ENCODE results near the gene ZNF143.
"Not testable (repeated sequence)": the region's sequence is repeated elsewhere in the genome, so short reads cannot be mapped to it uniquely, and the experiment has no call there.

The ZNF143 gene

DNA sequence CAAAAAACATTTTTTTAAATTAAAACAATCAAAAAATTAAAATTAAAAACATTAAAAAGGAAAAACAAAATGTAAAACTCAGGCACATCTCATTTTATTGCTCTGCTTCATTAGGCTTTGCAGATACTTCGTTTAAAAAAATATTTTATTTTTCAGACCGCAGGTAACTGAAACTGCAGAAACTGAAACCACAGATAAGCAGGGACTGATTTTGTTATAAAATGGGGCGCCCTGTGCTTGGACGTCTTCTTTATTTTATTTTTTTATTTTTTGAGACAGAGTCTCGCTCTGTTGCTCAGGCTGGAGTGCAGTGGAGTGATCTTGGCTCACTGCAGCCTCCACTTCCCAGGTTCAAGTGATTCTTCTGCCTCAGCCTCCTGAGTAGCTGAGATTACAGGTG, 88.4 kb downstream of the ZNF143 start:
- DNase-seq (ENCODE audit: low read depth in 3 of 3) = not testable (repeated sequence)

DNA sequence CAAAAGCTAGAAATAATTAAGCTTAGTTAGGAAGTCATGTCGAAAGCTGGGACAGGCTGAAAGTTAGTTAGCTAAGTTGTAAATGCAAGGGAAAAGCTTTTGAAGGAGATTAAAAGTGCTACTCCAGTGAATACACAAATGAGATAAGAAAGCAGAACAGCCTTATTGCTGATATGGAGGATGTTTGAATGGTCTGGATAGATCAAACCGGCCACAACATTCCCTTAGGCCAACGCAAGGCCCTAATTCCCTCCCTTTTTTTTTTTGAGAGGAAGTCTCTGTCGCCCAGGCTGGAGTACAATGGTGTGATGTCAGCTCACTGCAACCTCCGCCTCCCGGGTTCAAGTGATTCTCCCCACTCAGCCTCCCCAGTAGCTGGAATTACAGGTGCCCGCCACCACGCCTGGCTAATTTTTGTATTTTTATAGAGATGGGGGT, 89.4 kb downstream of the ZNF143 start:
- no peak for DNase-seq (ENCODE audit: low read depth in 3 of 3)

DNA sequence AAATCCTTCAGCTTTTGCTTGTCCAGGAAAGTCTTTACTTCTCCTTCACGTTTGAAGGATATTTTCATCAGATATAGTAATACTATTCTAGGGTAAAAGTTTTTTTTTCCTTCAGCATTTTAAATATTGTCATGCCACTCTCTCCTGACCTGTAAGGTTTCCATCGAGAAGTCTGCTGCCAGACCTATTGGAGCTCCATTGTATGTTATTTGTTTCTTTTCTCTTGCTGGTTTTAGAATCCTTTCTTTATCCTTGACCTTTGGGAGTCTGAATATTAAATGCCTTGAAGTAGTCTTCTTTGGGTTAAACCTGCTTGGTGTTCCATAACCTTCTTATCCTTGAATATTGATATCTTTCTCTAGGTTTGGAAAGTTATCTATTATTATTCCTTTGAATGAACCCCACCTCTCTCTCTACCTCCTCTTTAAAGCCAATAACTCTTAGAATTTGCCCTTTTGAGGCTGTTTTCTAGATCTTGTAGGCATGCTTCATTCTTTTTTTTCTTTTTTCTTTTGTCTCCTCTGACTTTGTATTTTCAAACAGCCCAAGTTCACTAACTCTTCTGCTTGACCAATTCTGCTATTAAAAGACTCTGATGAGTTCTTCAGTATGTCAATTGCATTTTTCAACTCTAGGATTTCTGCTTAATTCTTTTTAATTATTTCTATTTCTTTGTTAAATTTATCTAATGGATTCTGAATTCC, 100.6 kb downstream of the ZNF143 start:
- DNase-seq (ENCODE audit: low read depth in 3 of 3) = no peak

DNA sequence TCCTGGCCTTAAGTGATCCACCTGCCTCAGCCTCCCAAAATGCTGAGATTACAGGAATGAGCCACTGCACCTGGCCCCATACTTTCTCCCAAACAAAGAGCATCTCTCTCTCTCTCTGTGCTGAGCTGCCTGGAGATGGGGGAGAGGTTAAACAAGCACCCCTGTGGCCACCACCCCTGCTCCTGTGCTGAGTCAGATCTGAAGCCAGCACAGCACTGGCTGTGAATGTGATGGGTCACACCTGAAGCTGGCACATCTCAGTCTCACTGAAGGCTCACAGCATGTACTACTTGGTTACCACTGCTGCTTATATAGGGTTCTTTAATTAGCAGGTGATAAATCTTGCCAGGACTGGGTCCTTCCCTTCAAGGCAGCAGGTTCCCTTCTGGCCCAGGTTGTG, 101.9 kb downstream of the ZNF143 start:
- DNase-seq (ENCODE audit: low read depth in 3 of 3) = no peak

DNA sequence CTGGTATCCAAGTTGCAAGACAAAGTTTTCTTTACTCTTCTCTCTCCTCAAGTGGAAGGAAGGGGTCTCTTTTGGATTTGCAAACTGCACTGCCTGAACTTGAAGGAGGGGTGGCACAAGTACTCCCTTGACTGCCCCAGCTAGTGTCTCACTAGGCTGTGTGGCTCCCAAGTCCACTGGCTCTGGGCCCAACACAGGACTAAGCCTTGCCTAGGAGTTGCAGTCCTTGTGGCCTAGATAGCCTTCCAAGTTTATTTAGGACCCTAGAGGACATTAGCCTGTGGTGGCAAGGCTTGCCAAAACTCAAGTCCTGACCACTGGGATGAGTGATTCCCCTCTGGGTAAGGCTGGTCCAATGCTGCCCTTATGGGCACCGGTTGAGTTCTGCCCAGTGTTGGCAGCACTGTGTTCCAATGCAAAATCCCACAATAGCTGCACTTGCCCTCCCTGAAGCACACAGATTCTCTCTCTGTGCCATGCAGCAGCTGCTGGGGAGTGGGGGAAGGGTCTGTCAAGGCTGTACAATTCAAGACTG, 102.5 kb downstream of the ZNF143 start:
- no peak for DNase-seq (ENCODE audit: low read depth in 3 of 3)

DNA sequence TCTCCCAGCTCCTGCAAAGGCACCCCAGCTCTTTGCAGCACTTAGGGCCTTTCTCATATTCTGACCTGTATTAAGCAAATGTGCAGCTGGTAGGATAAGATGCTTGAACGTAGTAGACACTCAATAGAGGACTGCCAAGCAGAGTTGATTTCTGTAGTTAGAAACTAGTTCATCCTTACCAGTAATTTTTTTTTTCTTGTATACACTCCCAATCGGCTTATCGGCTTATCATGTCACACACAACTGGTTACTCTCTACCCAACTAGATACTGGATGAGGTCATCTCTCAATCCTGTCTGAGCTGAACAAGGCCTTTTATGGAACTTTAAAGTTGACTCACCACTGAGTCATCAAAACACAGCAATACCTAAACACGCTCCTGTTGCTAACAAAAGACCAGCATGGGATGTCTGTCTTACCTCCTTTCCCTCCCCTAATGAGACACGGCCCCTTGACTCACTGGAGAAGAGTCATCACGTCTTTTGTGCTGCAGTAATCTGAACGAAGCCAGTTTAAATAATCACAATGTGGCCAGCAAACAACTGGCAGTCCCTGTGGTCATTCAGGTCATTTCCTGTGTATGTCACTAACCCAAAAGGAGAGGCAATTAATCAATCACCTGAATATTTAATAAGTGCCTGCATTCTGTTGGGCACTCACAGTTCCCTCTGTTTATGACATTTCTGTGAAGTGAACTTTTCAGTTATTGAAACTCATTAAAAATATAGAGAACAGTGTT, 105.2 kb downstream of the ZNF143 start:
- peak; percentile 27 to 60 (median 35) for DNase-seq (ENCODE audit: low read depth in 3 of 3)

DNA sequence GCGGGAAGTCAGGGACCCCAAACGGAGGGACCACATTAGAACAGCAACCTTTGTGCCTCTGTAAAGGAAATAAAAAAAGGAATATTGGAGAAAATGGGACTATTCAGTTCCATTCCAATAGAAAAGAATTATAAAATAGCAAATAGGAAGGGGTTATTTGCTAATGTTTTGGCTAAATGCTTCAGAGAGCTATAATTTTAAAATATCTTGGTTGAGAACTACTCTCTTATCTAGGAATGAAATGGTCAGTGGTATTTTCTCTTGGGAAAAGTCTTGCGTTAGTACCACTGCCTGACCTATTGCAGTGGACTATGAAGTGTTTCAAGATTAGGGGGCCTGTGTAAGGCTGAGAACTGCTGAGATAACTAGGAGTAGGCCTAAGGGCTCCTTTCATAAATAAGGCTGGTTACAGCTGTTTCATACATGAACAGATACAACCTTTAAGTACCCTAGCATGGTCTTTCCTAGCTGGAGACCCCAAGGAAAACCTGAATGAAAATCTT, 105.8 kb downstream of the ZNF143 start:
- no peak for DNase-seq (ENCODE audit: low read depth in 3 of 3)

DNA sequence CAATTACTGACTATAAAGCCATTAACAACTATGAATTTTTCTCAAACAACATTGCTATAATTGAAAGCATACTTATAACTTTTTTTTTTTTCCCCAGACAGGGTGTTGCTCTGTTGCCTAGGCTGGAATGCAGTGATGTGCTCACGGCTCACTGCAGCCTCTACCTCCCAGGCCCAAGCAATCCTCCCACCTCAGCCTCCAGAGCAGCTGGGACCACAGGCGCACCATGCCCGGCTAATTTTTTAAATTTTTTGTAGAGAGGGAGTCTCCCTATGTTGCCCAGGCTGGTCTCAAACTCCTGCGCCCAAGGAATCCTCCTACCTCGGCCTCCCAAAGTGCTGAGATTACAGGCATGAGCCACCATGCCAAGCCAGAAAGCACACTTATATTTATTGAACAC, 106.6 kb downstream of the ZNF143 start:
- no peak for DNase-seq (ENCODE audit: low read depth in 3 of 3)

DNA sequence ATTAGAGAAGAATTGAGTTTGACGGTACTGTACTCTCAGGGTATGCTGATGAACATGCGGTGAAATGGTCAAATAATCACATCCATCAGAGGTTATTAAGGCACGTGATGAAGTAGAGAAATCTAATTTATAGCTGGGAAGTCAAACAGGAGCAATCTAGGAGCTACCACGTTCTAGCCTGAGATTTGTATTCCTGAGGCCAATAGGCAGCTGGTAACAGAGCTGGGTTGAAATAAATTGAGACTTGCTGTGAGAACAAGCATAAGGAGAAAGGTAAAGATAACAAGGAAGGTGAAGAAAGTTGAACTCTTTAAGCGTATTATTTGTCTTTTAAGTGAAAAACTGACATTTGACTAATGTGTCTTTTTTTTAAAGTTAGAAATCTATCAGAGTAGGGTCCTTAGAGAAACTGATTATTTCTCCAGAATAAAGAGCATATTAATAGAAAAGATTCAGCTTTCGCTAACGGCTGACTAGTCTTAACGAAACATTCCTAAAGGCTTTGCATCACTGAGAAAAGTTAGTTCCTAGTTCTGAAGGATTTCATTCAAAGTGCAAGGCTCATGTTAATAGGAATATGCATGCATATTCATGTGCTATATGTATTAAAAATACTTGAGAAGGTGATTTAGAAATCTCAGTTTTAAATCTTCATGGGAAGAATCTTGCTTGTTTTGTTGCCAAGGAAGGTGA, 107.5 kb downstream of the ZNF143 start:
- no peak for DNase-seq (ENCODE audit: low read depth in 3 of 3)

DNA sequence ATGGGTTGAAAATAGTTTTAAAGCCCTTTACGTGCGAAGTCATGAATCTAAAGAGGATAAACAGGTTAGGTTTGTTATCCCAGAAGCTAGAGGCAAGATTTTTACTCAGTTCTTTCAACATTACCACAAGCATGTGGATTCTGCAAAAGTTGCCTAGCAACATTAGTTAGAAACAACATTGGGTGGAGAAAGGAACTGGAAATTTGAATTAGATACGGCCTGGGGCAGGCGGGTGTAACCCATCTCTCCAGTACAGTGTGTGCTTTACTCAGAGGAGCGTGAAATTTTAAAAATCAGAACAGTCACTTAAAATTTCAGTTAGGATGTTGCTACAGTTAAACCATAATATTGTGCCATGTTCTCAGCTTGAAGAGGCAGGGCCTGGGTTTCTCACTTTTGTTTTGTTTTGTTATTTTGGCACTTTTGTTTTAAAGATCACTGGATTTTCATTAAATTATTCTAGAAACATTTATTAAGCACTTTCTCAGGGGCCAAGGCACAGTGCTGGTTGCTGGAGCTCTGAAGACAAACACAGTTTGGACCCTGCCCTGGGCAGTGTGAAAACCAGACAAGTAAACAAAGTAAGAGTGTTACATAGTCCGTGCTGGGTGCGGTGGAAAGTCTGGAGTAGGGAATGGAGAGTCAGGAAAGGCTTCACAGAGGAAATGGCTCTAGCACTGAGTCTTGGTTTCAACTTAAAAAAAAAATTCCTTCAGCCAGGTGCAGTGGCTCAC, 108.2 kb downstream of the ZNF143 start:
- DNase-seq (ENCODE audit: low read depth in 3 of 3) = no peak

DNA sequence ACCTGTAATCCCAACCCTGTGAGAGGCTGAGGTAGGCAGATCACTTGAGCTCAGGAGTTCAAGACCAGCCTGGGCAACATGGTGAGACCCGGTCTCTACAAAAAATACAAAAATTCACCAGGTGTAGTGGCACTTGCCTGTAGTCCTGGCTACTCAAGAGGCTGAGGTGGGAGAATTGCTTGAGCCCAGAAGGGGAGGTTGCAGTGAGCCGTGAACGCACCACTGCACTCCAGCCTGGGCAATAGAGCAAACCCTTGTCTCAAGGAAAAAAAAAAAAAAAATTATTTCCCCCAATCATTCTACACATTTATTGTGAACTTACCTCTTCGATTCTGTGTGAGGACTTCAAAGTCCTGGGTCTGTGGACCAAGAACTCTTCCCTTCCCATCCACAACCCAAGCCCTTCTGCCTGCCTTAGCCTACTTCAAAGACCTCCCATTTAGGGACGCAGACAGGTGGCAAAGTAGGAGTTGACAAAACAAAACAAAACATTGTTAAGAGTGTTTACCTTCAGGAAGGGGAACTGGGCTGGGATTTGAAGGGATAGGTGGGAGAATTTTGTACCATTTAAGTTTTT, 108.9 kb downstream of the ZNF143 start:
- no peak for DNase-seq (ENCODE audit: low read depth in 3 of 3)

DNA sequence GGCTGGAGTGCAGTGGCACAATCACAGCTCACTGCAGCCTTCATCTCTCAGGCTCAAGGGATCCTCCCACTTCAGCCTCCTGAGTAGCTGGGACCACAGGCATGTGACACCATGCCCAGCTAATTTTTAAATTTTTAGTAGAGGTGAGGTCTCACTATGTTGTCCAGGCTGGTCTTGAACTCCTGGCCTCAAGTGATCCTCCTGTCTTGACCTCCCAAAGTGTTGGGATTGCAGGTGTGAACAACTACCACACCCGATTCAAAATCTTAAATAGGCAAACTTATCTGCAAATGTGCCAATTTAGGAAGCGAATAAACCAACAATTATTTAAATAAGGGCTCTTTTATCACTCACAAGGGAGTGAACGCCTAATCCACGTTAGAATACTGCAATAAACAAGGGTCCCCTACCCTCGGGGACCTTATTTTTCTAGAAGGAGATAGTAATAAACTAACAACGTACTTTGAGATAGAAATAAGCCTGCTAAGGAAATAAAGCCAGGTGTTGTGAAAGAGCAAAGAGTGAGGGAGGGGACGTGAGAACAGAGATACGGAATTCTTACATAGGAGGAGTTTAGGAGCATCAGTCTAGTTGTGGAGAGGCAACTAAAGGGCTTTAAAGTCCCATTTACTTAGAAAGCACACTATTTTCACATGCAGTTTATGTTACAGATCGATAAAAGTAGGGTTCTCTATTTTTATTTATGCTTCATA, 109.7 kb downstream of the ZNF143 start:
- no peak for DNase-seq (ENCODE audit: low read depth in 3 of 3)

DNA sequence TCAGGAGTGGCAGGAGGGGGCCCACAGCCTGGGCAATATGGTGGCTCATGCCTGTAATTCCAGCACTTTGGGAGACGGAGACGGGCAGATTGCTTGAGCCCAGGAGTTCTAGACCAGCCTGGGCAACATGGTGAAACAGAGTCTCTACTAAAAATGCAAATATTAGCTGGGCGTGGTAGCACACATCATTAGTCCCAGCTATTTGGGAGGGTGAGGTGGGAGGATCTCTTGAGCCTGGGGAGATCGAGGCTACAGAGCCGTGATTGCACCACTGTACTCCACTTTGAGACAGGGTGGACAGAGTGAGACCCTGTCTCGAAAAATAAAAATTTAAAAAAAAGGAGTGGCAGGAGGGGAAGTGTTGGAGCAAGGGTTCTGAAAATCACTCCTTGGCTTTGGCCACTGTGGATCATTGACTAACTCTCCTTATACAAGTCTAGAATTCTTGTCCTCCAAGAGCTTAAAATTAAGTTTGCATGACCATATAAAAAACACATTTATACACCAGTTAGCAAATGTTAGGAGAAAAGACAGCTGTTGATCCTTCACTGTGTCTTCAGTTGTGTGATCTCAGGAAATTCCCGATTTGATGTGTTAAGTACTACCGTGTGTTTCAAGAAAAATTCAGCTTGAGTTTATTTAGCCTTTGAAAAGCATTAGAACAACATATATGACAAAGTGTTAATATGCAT, 110.4 kb downstream of the ZNF143 start:
- no peak for DNase-seq (ENCODE audit: low read depth in 3 of 3)

DNA sequence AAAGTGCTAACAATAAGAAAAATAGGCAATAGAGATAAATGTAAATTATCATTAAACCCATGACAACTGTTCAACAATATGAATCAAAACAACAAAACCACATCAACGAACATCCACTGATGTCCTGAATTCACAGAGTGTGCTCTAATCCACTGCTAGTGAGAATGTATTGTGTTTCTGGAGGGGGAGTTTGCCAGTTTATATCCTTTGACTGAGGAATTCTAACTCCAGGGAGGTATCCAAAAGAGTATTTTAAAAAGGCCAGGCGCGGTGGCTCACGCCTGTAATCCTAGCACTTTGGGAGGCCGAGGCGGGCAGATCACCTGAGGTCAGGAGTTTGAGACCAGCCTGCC, 110.9 kb downstream of the ZNF143 start:
- DNase-seq (ENCODE audit: low read depth in 3 of 3) = no peak

DNA sequence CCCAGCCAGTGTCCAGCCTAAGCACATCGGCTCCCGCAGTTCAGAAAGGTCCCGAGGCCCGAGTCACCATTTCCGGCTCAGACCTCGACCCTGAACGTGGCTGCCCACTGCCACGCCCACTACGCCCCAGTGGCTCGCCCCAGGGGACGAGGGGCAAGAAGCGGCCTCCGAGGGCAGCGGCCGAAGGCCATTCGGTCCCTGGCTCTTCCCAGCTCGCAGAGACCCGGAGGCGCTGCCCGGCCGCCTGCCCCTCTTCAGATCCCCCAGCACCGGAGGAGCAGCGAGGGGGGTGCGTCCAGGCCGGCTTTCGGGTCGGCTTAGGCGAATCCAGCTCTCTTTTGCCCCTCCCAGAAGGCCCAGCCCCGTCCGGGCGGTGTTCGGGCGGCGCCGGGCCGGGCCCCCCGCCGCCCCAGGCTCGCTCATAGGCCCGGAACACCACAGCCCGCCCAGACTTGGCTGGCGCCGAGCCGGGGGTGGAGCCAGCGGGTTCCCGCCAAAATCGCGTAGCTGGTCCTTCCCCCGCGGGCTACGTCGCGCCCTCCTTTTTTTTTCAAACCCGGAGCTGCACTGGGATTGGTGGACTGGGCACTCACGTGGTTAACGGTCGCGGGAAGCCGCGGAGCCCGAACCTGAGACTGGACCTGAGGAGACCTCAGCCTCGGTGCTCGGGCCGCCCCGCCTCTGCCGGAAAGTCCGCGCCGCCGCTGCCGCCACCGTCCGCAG, 112.4 kb downstream of the ZNF143 start, which contains the start of gene WEE1:
Gene WEE1 (plus strand): TSS at position 619 of the 723 bp plus-strand sequence. CDS start 264 bp downstream, outside the sequence.
- DNase-seq (ENCODE audit: low read depth in 3 of 3) = peak; percentile 93 to 99 (median 94)

DNA sequence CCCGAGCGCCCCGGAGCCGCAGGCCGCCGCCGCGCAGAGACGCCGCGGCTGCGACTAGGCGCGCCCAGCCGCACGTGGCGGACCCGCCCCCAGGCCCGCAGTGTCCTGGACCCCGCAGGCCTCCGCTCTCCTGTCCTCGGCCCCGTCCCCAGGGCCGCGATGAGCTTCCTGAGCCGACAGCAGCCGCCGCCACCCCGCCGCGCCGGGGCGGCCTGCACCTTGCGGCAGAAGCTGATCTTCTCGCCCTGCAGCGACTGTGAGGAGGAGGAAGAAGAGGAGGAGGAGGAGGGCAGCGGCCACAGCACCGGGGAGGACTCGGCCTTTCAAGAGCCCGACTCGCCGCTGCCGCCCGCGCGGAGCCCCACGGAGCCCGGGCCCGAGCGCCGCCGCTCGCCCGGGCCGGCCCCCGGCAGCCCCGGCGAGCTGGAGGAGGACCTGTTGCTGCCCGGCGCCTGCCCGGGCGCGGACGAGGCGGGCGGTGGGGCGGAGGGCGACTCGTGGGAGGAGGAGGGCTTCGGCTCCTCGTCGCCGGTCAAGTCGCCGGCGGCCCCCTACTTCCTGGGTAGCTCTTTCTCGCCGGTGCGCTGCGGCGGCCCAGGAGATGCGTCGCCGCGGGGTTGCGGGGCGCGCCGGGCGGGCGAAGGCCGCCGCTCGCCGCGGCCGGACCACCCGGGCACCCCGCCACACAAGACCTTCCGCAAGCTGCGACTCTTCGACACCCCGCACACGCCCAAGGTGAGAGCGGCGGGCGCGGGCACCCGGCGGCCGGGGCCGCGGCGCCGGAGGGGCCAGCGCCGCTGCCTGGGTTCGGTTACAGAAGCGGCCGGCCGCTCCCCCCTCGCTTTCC, 113.2 kb downstream of the ZNF143 start:
- DNase-seq (ENCODE audit: low read depth in 3 of 3) = no peak

DNA sequence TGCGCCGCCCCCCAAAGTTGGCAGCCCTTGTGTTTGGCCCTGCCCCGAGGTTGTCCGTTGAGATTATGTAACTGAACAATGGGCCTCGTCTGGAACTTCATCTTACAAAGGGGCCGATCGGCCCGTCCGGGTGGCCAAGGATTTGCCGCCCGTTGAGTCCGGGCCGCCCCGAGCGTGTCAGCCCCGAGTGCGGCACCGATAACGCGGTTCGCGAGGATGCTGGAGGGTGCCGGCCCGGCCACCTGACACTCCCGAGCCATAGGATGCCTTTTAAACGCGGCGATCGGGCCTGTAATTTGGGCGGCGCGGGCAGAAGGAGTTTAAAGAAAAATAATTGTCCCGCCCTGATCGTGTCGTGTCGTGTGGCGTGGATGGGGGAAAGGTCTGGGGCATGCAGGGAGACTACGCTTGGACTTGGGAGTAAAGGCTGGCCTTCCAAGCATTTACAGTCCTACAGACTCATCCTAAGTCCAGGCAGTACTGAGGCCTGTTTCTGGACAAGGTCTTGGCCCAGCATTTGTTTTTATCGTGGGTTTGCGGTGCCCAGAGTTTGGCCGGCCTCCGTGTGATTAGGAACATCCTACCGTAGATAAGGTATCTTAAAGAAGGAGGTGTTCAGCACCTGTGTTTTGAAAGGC, 113.9 kb downstream of the ZNF143 start:
- DNase-seq (ENCODE audit: low read depth in 3 of 3) = no peak

All from stimulated activated CD4-positive, alpha-beta T cell treated with anti-CD3 and anti-CD28 coated beads, TNF-alpha, amount 100 ng/mL, for 24 hours (primary cell).